ENCODE data around the gene RS1.

GRCh38 chrX:18698737-18699650, 27.1 kb upstream of the RS1 start:
- TF ChIP-seq CTCF (optimal IDR thresholded peaks at IDR 0.05 in 1 of 3, IDR thresholded peaks at IDR 0.05 in 1 of 3, conservative IDR thresholded peaks at IDR 0.05 in 1 of 3; ENCODE audit: extremely low read depth in 1 of 3, insufficient read depth in 2 of 3, low read length in 3 of 3) (no peak), EZH2 (IDR thresholded peaks at IDR 0.05; ENCODE audit: low read length) (no peak)
